Mesenchymal stem cell (in vitro differentiated cells and primary cell): ENCODE results near the gene ABCB11.

ENCODE experiments used
- DNase-seq: peaks from one replicate; pipeline ENCODE4 v3.0.0-alpha.2; 2013
- H2AFZ ChIP-seq: one replicate; pipeline ENCODE4 v1.6.1; 2013; ENCODE audit warnings: low read depth, mild to moderate bottlenecking, control low read depth, inconsistent platforms, low read length, moderate library complexity
- H2AK5ac ChIP-seq: 2 replicates; pipeline ENCODE4 v1.6.1; 2013; ENCODE audit warnings: low read length, moderate library complexity, mild to moderate bottlenecking, inconsistent platforms; ENCODE audit not compliant: severe bottlenecking
- H2BK120ac ChIP-seq: one replicate; pipeline ENCODE4 v1.6.1; 2013; ENCODE audit warnings: low read depth, mild to moderate bottlenecking, inconsistent platforms, low read length, moderate library complexity
- H2BK12ac ChIP-seq, 2 experiments: one replicate each; pipeline ENCODE4 v1.6.1; 2013; ENCODE audit warnings: inconsistent platforms in 2 of 2, low read length in 2 of 2, mild to moderate bottlenecking in 2 of 2, moderate library complexity in 2 of 2, control low read depth in 1 of 2
- H2BK15ac ChIP-seq: one replicate; pipeline ENCODE4 v1.6.1; 2013; ENCODE audit warnings: mild to moderate bottlenecking, low read depth, inconsistent platforms; ENCODE audit not compliant: poor library complexity, severe bottlenecking
- H2BK5ac ChIP-seq: 2 replicates; pipeline ENCODE4 v1.6.1; 2013; ENCODE audit warnings: low read depth, mild to moderate bottlenecking, low read length, control low read depth, inconsistent platforms; ENCODE audit not compliant: poor library complexity, severe bottlenecking
- H3K14ac ChIP-seq, 2 experiments: one replicate each; pipeline ENCODE4 v1.6.1; 2013; ENCODE audit warnings: inconsistent platforms in 2 of 2, low read length in 2 of 2, control low read depth in 1 of 2, mild to moderate bottlenecking in 1 of 2, moderate library complexity in 1 of 2
- H3K18ac ChIP-seq, 2 experiments: one replicate each; pipeline ENCODE4 v1.6.1; 2013; ENCODE audit warnings: inconsistent platforms in 2 of 2, low read length in 2 of 2, control low read depth in 1 of 2, low read depth in 1 of 2, mild to moderate bottlenecking in 1 of 2
- H3K23ac ChIP-seq, 2 experiments: one replicate each; pipeline ENCODE4 v1.6.1; 2013; ENCODE audit warnings: inconsistent platforms in 2 of 2, low read length in 2 of 2, mild to moderate bottlenecking in 2 of 2, moderate library complexity in 2 of 2, control low read depth in 1 of 2
- H3K27ac ChIP-seq: 2 replicates; pipeline ENCODE4 v1.5.1; 2013; ENCODE audit warnings: mild to moderate bottlenecking, moderate library complexity, low read length, control low read depth, inconsistent platforms; ENCODE audit not compliant: poor library complexity, severe bottlenecking
- H3K27me3 ChIP-seq, 2 experiments: 2 replicates each; pipeline versions ENCODE4 v1.6.1 to v1.7.0; 2013; ENCODE audit warnings: low read length in 2 of 2, mild to moderate bottlenecking in 2 of 2, moderate library complexity in 2 of 2, control low read depth in 1 of 2, inconsistent platforms in 1 of 2; ENCODE audit not compliant: control insufficient read depth in 1 of 2, insufficient read depth in 1 of 2
- H3K36me3 ChIP-seq, 2 experiments: 2 replicates each; pipeline versions ENCODE4 v1.6.1 to v1.7.0; 2013; ENCODE audit warnings: low read length in 2 of 2, control low read depth in 1 of 2, inconsistent platforms in 1 of 2, low read depth in 1 of 2, mild to moderate bottlenecking in 1 of 2; ENCODE audit not compliant: insufficient read depth in 2 of 2, control insufficient read depth in 1 of 2
- H3K4ac ChIP-seq, 2 experiments: one replicate each; pipeline ENCODE4 v1.6.1; 2013; ENCODE audit warnings: inconsistent platforms in 2 of 2, low read length in 2 of 2, mild to moderate bottlenecking in 2 of 2, moderate library complexity in 2 of 2, control low read depth in 1 of 2, low read depth in 1 of 2
- H3K4me1 ChIP-seq: 2 replicates; pipeline ENCODE4 v1.6.1; 2013; ENCODE audit warnings: low read depth, low read length, control low read depth; ENCODE audit not compliant: control insufficient read depth, insufficient read depth
- H3K4me2 ChIP-seq: 2 replicates; pipeline ENCODE4 v1.6.1; 2013; ENCODE audit warnings: low read length, mild to moderate bottlenecking, inconsistent platforms; ENCODE audit not compliant: poor library complexity, severe bottlenecking
- H3K4me3 ChIP-seq, 2 experiments: 2 replicates each; pipeline versions ENCODE4 v1.5.1 to v1.7.0; 2013; ENCODE audit warnings: low read length in 2 of 2, mild to moderate bottlenecking in 2 of 2, control low read depth in 1 of 2, low read depth in 1 of 2; ENCODE audit not compliant: insufficient read depth in 1 of 2
- H3K79me1 ChIP-seq: replicated peaks from 2 replicates; pipeline ENCODE4 v1.6.1; 2013; ENCODE audit warnings: mild to moderate bottlenecking, control low read depth, low read length, inconsistent platforms; ENCODE audit not compliant: poor library complexity, severe bottlenecking
- H3K9ac ChIP-seq: 2 replicates; pipeline ENCODE4 v1.7.0; 2013; ENCODE audit warnings: mild to moderate bottlenecking, low read length, moderate library complexity
- H3K9me3 ChIP-seq: 2 replicates; pipeline ENCODE4 v1.7.0; 2013; ENCODE audit warnings: mild to moderate bottlenecking, low read length; ENCODE audit not compliant: control insufficient read depth
- H4K8ac ChIP-seq: one replicate; pipeline ENCODE4 v1.6.1; 2013; ENCODE audit warnings: inconsistent platforms, mild to moderate bottlenecking, low read length, moderate library complexity
- H4K91ac ChIP-seq: one replicate; pipeline ENCODE4 v1.6.1; 2013; ENCODE audit warnings: mild to moderate bottlenecking, low read length, inconsistent platforms
- WGBS: methylation state at CpG from one replicate; pipeline ENCODE4 v1.1.7; 2013; ENCODE audit warnings: mixed read lengths; 5-methylcytosine and 5-hydroxymethylcytosine counted together

The ABCB11 gene

DNA sequence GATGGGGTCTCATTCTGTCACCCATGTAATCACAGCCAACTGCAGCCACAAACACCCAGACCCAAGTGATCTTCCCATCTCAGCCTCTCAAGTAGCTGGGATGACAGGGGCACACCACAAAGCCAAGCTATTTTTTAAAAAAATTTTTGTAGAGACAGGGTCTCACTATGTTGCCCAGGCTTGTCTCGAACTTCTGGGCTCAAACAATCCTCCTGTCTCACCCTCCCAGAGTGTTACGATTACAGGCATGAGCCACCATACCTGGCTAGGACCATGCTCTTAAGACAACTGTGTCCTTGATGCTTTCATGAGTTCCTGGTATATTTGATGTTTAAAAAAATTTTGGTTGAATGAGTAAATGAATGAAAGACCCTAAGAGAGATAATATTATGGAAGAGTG is 19.4 kb downstream of the ABCB11 start:
- Histone ChIP-seq H2AFZ (no peak overlapping the region), H3K4me2 (no peak overlapping the region), H3K36me3 (no peaks in the 10 kb centered on the region), H3K4me1 (no peaks in the 10 kb centered on the region), H4K91ac (no peak overlapping the region), H3K4ac (no peak overlapping the region), H4K8ac (no peak overlapping the region), H3K18ac (no peak overlapping the region), H3K4me3 (no peak overlapping the region), H3K27ac (no peak overlapping the region), H3K79me1 (no peaks in the 10 kb centered on the region), H3K9ac (no peak overlapping the region), H2AK5ac (no peak overlapping the region), H3K27me3 (peaks cover 0 to 4% of the 10 kb centered on the region in 2 experiments), H2BK12ac (no peak overlapping the region), H2BK120ac (no peak overlapping the region), H3K9me3 (no peaks in the 10 kb centered on the region), H2BK15ac (no peak overlapping the region), H2BK5ac (no peak overlapping the region), H3K23ac (no peak overlapping the region), H3K14ac (no peak overlapping the region)
- DNase-seq = no peak
- WGBS = 92% methylated on average over 2 of the region's 2 CpGs

DNA sequence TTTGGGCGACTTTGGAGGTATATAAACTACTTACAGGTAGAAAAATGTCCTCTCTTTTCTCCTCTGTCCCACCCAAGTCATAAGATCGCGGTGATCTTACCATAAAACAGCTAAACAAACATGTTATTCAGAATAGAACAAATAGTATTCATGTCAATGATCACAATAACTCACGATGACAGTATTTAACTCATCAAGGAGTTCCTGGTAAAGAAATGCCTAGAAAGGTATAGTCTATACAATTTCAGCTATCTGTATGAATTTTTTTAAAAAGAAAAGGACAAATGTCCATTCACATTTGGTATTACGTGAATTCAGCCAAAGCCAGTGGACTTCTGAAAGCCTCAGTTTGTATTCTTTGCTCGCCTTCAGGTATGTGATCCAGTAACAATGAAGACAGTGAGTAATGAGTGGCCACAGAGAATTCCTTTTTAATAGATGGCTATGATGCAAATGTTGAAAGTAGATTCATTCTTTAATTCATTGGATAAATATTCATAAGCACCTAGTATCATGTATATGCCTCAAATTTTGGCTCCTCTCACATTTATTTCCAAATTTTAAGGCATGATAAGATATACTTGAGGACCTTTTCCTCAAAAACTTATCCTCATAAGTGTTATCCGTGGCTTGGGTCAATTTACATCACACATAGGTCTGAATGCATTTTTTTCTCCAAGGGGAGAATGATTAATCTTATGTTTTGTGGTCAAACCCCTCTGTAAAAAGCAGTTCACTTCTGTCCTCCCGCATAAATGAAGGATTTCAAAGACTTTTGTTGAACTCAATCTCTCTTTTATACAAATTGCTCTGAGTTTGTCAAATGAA is 20.3 kb downstream of the ABCB11 start:
- Histone ChIP-seq H4K91ac (no peak overlapping the region), H4K8ac (no peak overlapping the region), H2BK5ac (no peak overlapping the region), H3K27me3 (peaks cover 0 to 4% of the 10 kb centered on the region in 2 experiments), H3K9ac (no peak overlapping the region), H3K23ac (no peak overlapping the region), H3K18ac (no peak overlapping the region), H2AK5ac (no peak overlapping the region), H3K36me3 (no peaks in the 10 kb centered on the region), H3K79me1 (no peaks in the 10 kb centered on the region), H3K4me2 (no peak overlapping the region), H2BK12ac (no peak overlapping the region), H3K9me3 (no peaks in the 10 kb centered on the region), H2BK15ac (no peak overlapping the region), H3K14ac (no peak overlapping the region), H3K4me1 (no peaks in the 10 kb centered on the region), H3K27ac (no peak overlapping the region), H2AFZ (no peak overlapping the region), H3K4me3 (no peak overlapping the region), H2BK120ac (no peak overlapping the region), H3K4ac (no peak overlapping the region)
- WGBS = 93% methylated on average over 5 of the region's 8 CpGs
- no peak for DNase-seq

DNA sequence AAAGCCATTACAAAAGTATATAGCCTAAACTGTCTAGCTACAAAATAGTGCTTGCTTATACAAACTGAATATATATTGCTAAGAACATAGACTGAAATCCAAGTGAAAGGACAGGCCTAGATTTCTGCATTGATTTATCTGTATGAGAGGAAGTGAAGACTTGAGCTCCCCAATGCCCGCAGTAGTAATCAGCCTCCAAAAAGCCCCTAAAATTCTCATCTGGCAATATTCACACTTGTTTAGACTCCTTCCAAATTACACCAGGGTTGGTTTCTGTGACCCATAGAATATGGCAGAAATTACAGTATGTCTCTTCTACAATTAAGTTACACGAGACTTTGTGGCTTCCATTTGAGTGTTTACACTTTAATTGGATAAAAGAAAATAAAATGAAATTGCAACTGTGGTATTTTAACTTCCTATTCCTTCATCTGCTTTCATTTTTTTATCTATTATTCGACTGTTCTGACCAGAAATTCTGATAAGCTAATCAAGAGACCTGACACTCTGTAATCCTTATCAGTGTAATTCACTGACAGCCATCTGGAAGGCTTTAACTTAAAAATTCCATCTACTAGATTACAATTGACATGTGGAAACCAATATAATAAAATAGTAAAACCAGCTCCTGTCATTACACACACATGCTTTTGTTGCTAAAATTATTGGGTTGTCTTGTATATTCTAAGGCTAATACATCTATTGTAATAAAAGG is 21.1 kb downstream of the ABCB11 start:
- WGBS = 3% methylated on average over 1 of the region's 3 CpGs
- Histone ChIP-seq H3K4me1 (no peaks in the 10 kb centered on the region), H2BK5ac (no peak overlapping the region), H3K14ac (no peak overlapping the region), H3K9ac (no peak overlapping the region), H3K4ac (no peak overlapping the region), H3K9me3 (no peaks in the 10 kb centered on the region), H3K27ac (no peak overlapping the region), H3K79me1 (no peaks in the 10 kb centered on the region), H3K4me2 (no peak overlapping the region), H2AFZ (no peak overlapping the region), H3K36me3 (no peaks in the 10 kb centered on the region), H2AK5ac (no peak overlapping the region), H3K23ac (no peak overlapping the region), H4K91ac (no peak overlapping the region), H3K4me3 (no peak overlapping the region), H2BK12ac (no peak overlapping the region), H3K27me3 (peaks cover 0 to 4% of the 10 kb centered on the region in 2 experiments), H2BK120ac (no peak overlapping the region), H2BK15ac (no peak overlapping the region), H3K18ac (no peak overlapping the region), H4K8ac (no peak overlapping the region)
- no peak for DNase-seq

DNA sequence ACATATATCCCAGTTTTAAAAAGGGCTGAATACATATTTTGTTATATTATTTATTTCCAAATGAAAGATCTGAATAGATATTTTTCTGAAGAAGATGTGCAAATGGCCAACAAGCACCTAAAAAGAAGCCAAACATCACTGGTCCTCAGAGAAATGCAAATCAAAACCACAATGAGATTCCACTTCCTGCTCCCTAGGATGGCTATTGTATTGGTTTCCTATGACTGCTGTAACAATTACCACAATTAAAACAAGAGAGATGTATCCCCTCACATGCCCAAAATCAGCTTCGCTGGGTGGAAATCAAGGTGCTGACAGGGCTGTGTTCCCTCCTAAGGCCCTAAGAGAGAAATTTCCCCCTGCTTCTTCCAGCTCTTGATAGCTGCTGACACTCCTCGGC is 23.2 kb downstream of the ABCB11 start:
- WGBS = 87% methylated on average over 2 of the region's 2 CpGs
- no peak for DNase-seq
- no peak overlapping the region for H3K9ac ChIP-seq
- no peak overlapping the region for H2AFZ ChIP-seq
- H4K91ac ChIP-seq = no peak overlapping the region
- no peak overlapping the region for H2BK5ac ChIP-seq
- no peak overlapping the region for H3K18ac ChIP-seq
- no peak overlapping the region for H3K4me2 ChIP-seq
- H2BK12ac ChIP-seq = no peak overlapping the region
- H3K27me3 ChIP-seq = no peaks in the 10 kb centered on the region
- no peak overlapping the region for H2BK15ac ChIP-seq
- no peak overlapping the region for H2AK5ac ChIP-seq
- H3K36me3 ChIP-seq = no peaks in the 10 kb centered on the region
- H3K9me3 ChIP-seq = no peaks in the 10 kb centered on the region
- no peak overlapping the region for H3K27ac ChIP-seq
- H3K4me3 ChIP-seq = no peak overlapping the region
- no peak overlapping the region for H3K14ac ChIP-seq
- no peak overlapping the region for H2BK120ac ChIP-seq
- H3K4ac ChIP-seq = no peak overlapping the region
- no peaks in the 10 kb centered on the region for H3K4me1 ChIP-seq
- no peak overlapping the region for H3K23ac ChIP-seq
- no peak overlapping the region for H4K8ac ChIP-seq
- no peaks in the 10 kb centered on the region for H3K79me1 ChIP-seq
